ENCODE measurements around the gene PPP3CA. TPM values are rescaled to one million over a fixed set of nuclear protein-coding genes. Genes with fewer than 3 reads are reported as not detected.

Gene PPP3CA
- total RNA-seq, 1 experiment from 2014 or later, result 133 TPM

DNA sequence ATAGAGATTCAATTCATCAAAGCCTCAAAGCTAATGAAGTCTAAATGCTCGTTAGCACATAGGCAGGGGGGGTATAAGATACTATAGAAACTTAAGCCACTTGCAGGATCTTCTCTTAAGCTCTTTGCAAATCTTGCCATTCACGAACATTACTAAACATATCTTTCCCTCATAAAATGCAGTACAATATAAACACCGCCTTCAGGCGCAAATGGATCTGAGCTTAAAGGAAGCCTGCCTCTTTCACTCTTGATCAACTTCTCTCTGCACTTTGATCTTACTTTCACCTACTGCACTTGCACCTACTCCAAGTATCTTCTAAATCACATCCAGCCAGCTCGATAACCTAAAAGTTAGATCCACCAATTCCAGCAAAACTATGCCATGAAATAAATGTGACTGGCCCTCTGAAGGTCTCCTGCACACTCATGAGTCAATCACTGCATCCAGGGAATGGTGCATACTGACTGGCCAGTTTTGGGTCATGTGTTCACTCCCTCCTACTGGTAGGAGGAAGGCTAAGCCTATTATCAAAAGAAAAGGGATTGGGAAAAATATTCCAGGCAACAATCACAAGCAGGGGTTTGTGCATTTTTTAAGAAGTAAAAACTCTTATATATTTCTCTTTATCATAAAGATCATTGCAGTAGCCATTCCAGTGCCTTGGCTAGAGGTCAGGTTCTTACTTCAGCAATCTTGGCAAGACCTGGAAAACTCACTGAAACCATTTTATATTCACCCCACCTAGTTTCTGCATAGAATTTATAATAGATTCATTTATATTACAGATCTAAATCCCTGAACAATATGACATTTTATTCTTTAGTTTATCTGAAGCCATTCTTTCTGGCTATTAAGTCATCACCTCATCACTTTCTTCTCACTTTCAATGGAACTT is 222.0 kb downstream of the PPP3CA start:
- no peak overlapping the region; a peak in 1 of 4 replicates for H3K4me3 ChIP-seq (replicated peaks in 1 of 2; ENCODE audit: low read depth in 1 of 2, low read length in 2 of 2)
- H4K20me1 ChIP-seq (ENCODE audit: insufficient read depth), result no peaks in the 10 kb centered on the region
- no peak for TF ChIP-seq EZH2phosphoT487 (IDR thresholded peaks at IDR 0.05; ENCODE audit: borderline replicate concordance)
- TF ChIP-seq FOSL1 (IDR thresholded peaks at IDR 0.05; ENCODE audit: low read depth), result peak; percentile 28; the same call in 1 of the 2 replicates
- TF ChIP-seq, protein P1, sequence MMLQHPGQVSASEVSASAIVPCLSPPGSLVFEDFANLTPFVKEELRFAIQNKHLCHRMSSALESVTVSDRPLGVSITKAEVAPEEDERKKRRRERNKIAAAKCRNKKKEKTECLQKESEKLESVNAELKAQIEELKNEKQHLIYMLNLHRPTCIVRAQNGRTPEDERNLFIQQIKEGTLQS (IDR thresholded peaks at IDR 0.05), result no peak
- TF ChIP-seq POLR2AphosphoS5 (IDR thresholded peaks at IDR 0.05; ENCODE audit: low read depth, low read length), result peak; percentile 56
- TF ChIP-seq, protein P2, sequence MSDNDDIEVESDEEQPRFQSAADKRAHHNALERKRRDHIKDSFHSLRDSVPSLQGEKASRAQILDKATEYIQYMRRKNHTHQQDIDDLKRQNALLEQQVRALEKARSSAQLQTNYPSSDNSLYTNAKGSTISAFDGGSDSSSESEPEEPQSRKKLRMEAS (IDR thresholded peaks at IDR 0.05), result peak; percentile 25; the same call in 1 of the 2 replicates
- TF ChIP-seq SP1 (IDR thresholded peaks at IDR 0.05; ENCODE audit: low read depth), result peak; percentile 23; the same call in 1 of the 2 replicates
- TF ChIP-seq SRF (IDR thresholded peaks at IDR 0.05; ENCODE audit: low read depth), result 0 out of 2 replicates have a peak, but pooled peaks have one; percentile 9
- TF ChIP-seq TCF7L2 (IDR thresholded peaks at IDR 0.05; ENCODE audit: borderline replicate concordance, extremely low read depth, insufficient read depth, insufficient read length), result no peak
- 0 out of 2 replicates have a peak, but pooled peaks have one; percentile 18 for TF ChIP-seq EGR1 (IDR thresholded peaks at IDR 0.05; ENCODE audit: low read depth)
- TF ChIP-seq SIN3A (IDR thresholded peaks at IDR 0.05; ENCODE audit: low read depth), result 0 out of 2 replicates have a peak, but pooled peaks have one; percentile 6
- peaks cover 91% of the 10 kb centered on the region for H3K79me2 ChIP-seq (ENCODE audit: insufficient read depth, low read length)
- ChIA-PET CTCF (no interaction called here), RAD21 (ENCODE audit: low non-redundant PET in 1 of 2, low total read pairs in 2 of 2, uncharacterized antibody in 2 of 2, unreplicated experiment in 2 of 2) (interaction anchor here in 1 of 2 experiments (1.1 kb wide), 1 partner anchor 30 kb away, joined by 4 read pairs; no protein-coding TSS in a partner anchor), POLR2A (interaction anchor here (0.6 to 3.1 kb wide), 11 partner anchors 10 to 105 kb away, joined by 3 to 33 read pairs (median 6); no protein-coding TSS in a partner anchor)
- intact Hi-C loops (cut with micrococcal nuclease), result no loop called here
- peaks cover 93% of the 10 kb centered on the region in 2 experiments for H3K4me1 ChIP-seq (ENCODE audit: control insufficient read depth in 1 of 2, insufficient read depth in 2 of 2, low read length in 2 of 2)
- ATAC-seq (peak; percentile 69), DNase-seq (ENCODE audit: low read depth, low spot score) (no peak)
- H3K27me3 ChIP-seq (ENCODE audit: insufficient read depth, low read length), result no peaks in the 10 kb centered on the region
- H3K9me2 ChIP-seq (ENCODE audit: insufficient read depth), result no peaks in the 10 kb centered on the region
- H3K36me3 ChIP-seq (ENCODE audit: control insufficient read depth in 1 of 2, insufficient read depth in 2 of 2, low read length in 2 of 2), result no peaks in the 10 kb centered on the region
- H3K9ac ChIP-seq (ENCODE audit: low read length), result peak overlapping the region; percentile 32
- no peaks in the 10 kb centered on the region for H3K9me3 ChIP-seq (ENCODE audit: control insufficient read depth in 1 of 2, insufficient read depth in 1 of 2, low read depth in 1 of 2, low read length in 2 of 2)
- BruUV-seq (replicated peaks), result TSS peak; percentile 85
- peak overlapping the region; percentile 96 for H3K27ac ChIP-seq (ENCODE audit: low read depth, low read length)
- no peak overlapping the region for H2AFZ ChIP-seq (ENCODE audit: low read depth, low read length, poor library complexity, severe bottlenecking)
- H3K4me2 ChIP-seq (ENCODE audit: low read length), result peak overlapping the region; percentile 40

All from HCT116 (cell line).